ENCODE data around the gene CA10.

CA10 gene

GRCh38 chr17:51908841-51909537 is 249.5 kb downstream of the CA10 start:
- TF ChIP-seq, protein P1, sequence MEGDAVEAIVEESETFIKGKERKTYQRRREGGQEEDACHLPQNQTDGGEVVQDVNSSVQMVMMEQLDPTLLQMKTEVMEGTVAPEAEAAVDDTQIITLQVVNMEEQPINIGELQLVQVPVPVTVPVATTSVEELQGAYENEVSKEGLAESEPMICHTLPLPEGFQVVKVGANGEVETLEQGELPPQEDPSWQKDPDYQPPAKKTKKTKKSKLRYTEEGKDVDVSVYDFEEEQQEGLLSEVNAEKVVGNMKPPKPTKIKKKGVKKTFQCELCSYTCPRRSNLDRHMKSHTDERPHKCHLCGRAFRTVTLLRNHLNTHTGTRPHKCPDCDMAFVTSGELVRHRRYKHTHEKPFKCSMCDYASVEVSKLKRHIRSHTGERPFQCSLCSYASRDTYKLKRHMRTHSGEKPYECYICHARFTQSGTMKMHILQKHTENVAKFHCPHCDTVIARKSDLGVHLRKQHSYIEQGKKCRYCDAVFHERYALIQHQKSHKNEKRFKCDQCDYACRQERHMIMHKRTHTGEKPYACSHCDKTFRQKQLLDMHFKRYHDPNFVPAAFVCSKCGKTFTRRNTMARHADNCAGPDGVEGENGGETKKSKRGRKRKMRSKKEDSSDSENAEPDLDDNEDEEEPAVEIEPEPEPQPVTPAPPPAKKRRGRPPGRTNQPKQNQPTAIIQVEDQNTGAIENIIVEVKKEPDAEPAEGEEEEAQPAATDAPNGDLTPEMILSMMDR (IDR thresholded peaks at IDR 0.05; ENCODE audit: low read depth, low read length), result no peak
- no peak overlapping the region for H3K4me3 ChIP-seq (ENCODE audit: low read depth, low read length)
- in situ Hi-C loops (cut with HindIII; ENCODE audit: low sequenced_read_pairs), result no loop called here
- no peak for DNase-seq (ENCODE audit: low read depth, low spot score)

- no peak for DNase-seq (ENCODE audit: low read depth, low spot score)
- in situ Hi-C loops (cut with HindIII; ENCODE audit: low sequenced_read_pairs), result no loop called here
- no peak overlapping the region for H3K4me3 ChIP-seq (ENCODE audit: low read depth, low read length)
- TF ChIP-seq, protein P1 (IDR thresholded peaks at IDR 0.05; ENCODE audit: low read depth, low read length), result no peak
Measured at GRCh38 chr17:51907041-51907440, 251.5 kb downstream of the CA10 start.

DNA sequence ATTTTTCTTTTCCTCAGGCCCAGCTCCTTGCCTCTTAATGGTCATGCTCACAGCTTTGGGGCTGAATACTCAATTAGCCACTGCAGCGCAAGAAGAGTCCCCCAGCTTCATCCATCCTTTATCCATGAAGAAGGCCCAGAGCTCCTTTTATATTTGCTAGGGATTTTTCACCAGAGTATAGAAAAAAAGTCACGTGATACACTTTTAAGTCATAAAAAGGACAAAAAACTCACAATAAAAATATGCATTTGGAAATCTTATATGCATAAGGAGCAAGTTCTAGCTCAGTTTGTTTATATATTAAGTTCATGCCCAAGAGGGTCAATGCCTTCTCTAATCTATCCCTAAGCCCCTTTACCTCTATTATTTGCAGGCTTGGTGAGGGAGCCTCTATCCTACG is 254.1 kb downstream of the CA10 start:
- DNase-seq (ENCODE audit: low read depth, low spot score), result no peak
- in situ Hi-C loops (cut with HindIII; ENCODE audit: low sequenced_read_pairs), result no loop called here
- no peak overlapping the region for H3K4me3 ChIP-seq (ENCODE audit: low read depth, low read length)
- TF ChIP-seq, protein P1 (IDR thresholded peaks at IDR 0.05; ENCODE audit: low read depth, low read length), result no peak

- no peak for DNase-seq (ENCODE audit: low read depth, low spot score)
- in situ Hi-C loops (cut with HindIII; ENCODE audit: low sequenced_read_pairs), result no loop called here
- no peak overlapping the region for H3K4me3 ChIP-seq (ENCODE audit: low read depth, low read length)
- TF ChIP-seq, protein P1 (IDR thresholded peaks at IDR 0.05; ENCODE audit: low read depth, low read length), result no peak
Measured at GRCh38 chr17:51901242-51901641, 257.3 kb downstream of the CA10 start.

DNA sequence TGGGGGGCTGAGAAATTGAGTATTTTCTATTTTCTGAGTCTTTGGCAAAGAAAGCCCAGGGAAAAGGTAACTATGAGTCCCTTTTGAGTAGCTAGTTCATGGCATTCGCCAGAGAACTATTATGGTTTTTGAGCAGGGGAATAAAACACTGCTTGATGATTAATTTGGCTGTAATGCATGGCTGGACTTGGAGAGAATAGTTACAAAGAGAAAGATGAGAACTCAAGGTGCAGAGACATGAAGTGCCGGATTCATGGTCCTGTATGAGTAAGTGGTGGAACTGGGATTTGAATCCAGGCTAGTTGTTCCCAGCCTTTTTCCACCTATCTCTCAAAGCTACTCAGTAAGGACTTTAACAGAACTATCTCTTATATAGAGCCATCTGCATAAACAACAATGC is 266.6 kb downstream of the CA10 start:
- TF ChIP-seq, protein P1 (IDR thresholded peaks at IDR 0.05; ENCODE audit: low read depth, low read length), result no peak
- DNase-seq (ENCODE audit: low read depth, low spot score), result no peak
- no peak overlapping the region for H3K4me3 ChIP-seq (ENCODE audit: low read depth, low read length)
- in situ Hi-C loops (cut with HindIII; ENCODE audit: low sequenced_read_pairs), result no loop called here

DNA sequence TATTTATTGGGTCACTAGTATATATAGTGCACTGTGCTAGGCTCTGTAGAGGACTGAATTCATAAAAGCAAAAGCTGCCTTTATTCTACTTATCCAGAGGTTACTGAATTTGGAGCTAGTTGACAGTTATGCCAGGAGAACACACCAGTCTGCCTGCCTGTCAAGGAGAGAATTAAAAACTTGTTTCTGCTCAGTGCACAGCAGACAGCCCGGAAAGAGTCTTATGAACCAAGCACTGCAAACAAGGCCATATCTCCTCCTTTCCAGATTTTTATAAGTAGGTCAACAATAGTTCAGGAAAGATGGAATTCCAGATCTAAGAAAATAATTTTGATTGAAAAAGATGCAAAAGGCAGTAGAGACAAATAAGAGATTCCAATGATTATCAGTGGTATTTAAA is 267.8 kb downstream of the CA10 start:
- H3K4me3 ChIP-seq (ENCODE audit: low read depth, low read length), result no peak overlapping the region
- DNase-seq (ENCODE audit: low read depth, low spot score), result no peak
- in situ Hi-C loops (cut with HindIII; ENCODE audit: low sequenced_read_pairs), result no loop called here
- TF ChIP-seq, protein P1 (IDR thresholded peaks at IDR 0.05; ENCODE audit: low read depth, low read length), result no peak
